Gastroesophageal sphincter (tissue), 4 donors: ENCODE results near the gene RERE. TPM values are rescaled to one million over a fixed set of nuclear protein-coding genes. Genes with fewer than 3 reads are reported as not detected.

Source experiments
- ATAC-seq: fragments of 150-250 bp; one replicate; pipeline ENCODE4 v1.9.1; 2016; ENCODE audit warnings: mild to moderate bottlenecking, moderate library complexity
- H3K27ac ChIP-seq, 4 donors: fragments of 200-600 bp; sonication (generic) in 3 of 4; 1 replicate in 3 of 4; 2 replicates in 1 of 4; pipeline ENCODE4 v1.5.1; 2016 to 2019
- H3K27me3 ChIP-seq: fragments of 200-600 bp; sonication (generic); one replicate; pipeline ENCODE4 v1.5.1; 2019
- H3K36me3 ChIP-seq, 2 donors: fragments of 200-600 bp; sonication (generic); one replicate each; pipeline ENCODE4 v1.5.1; 2019; ENCODE audit warnings: control low read depth in 1 of 2
- H3K4me1 ChIP-seq, 3 donors: fragments of 200-600 bp; sonication (generic); 1 replicate in 2 of 3; 2 replicates in 1 of 3; pipeline ENCODE4 v1.5.1; 2016 to 2019; ENCODE audit warnings: control low read depth in 2 of 3
- H3K4me3 ChIP-seq, 2 donors: fragments of 200-600 bp; sonication (generic); one replicate each; pipeline ENCODE4 v1.5.1; 2019; ENCODE audit warnings: mild to moderate bottlenecking in 1 of 2, moderate library complexity in 1 of 2
- H3K9me3 ChIP-seq, 3 donors: fragments of 200-600 bp; sonication (generic); one replicate each; pipeline ENCODE4 v1.5.1; 2017 to 2019; ENCODE audit warnings: control low read depth in 2 of 3
- EP300 ChIP-seq: sonication (generic); formaldehyde crosslinking; IDR thresholded peaks from one replicate; pipeline ENCODE4 v1.6.1; 2017; ENCODE audit warnings: antibody characterized with exemption, mild to moderate bottlenecking
- POLR2A ChIP-seq, 2 donors: fragments of 450-650 bp; IDR thresholded peaks; one replicate each; pipeline ENCODE4 v1.6.1; 2017; ENCODE audit warnings: antibody characterized with exemption in 2 of 2, mild to moderate bottlenecking in 2 of 2, moderate library complexity in 1 of 2
- POLR2AphosphoS5 ChIP-seq: sonication (generic); formaldehyde crosslinking; IDR thresholded peaks from one replicate; pipeline ENCODE4 v1.6.1; 2017; ENCODE audit warnings: antibody characterized with exemption
- WGBS, 2 donors: methylation state at CpG; one replicate each; pipeline ENCODE4 v1.1.5; 2018; ENCODE audit warnings: low coverage in 1 of 2; 5-methylcytosine and 5-hydroxymethylcytosine counted together
- total RNA-seq, 4 donors: library from RNA; depleted of rRNA; stranded (reverse); fragments of >200 nt; gene quantifications; one replicate each; pipeline ENCODE4 v1.1.0, GENCODE V29; 2016
- TF ChIP-seq, protein P1 (sequence below), 4 experiments: fragments of 200-600 bp in 2 of 4; fragments of 450-650 bp in 2 of 4; sonication (generic) in 1 of 4; IDR thresholded peaks; one replicate each; pipeline ENCODE4 v1.5.1; 2017 to 2019; ENCODE audit warnings: antibody characterized with exemption in 4 of 4, mild to moderate bottlenecking in 2 of 4, moderate library complexity in 2 of 4

RERE gene
- total RNA-seq, 4 donors from 2014 or later, result 112 to 212 (median 139) TPM

DNA sequence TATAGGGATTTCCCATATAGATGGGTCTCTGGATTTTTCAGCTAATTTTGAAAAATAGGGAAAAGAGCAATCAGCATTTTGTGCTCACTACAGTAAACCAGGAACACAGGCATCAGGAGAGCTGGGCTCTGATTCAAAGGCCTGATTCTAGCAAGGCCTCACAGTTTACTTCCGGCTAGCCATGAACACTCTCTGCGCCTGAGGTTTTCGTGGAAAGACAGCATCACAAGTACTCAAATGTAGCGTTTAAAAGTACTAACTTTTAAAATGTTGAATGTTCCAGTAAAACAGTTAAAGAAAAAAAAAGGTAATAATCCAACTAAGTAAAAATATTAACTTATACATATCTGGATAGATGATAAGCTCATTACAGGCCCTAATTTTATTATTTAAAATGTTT lies 379.0 kb downstream of the RERE start:
- Histone ChIP-seq H3K4me3 (no peak overlapping the region), H3K27ac (peak overlapping the region; percentile 54 to 79 (median 74)), H3K36me3 (peaks cover 0 to under 1% of the 10 kb centered on the region in 2 donors), H3K27me3 (no peaks in the 10 kb centered on the region), H3K4me1 (peaks cover 8 to 60% (median 18%) of the 10 kb centered on the region in 3 donors), H3K9me3 (no peaks in the 10 kb centered on the region)
- TF ChIP-seq POLR2A (IDR thresholded peaks at IDR 0.05) (no peak), EP300 (no peak), POLR2AphosphoS5 (no peak)
- TF ChIP-seq, protein P1, sequence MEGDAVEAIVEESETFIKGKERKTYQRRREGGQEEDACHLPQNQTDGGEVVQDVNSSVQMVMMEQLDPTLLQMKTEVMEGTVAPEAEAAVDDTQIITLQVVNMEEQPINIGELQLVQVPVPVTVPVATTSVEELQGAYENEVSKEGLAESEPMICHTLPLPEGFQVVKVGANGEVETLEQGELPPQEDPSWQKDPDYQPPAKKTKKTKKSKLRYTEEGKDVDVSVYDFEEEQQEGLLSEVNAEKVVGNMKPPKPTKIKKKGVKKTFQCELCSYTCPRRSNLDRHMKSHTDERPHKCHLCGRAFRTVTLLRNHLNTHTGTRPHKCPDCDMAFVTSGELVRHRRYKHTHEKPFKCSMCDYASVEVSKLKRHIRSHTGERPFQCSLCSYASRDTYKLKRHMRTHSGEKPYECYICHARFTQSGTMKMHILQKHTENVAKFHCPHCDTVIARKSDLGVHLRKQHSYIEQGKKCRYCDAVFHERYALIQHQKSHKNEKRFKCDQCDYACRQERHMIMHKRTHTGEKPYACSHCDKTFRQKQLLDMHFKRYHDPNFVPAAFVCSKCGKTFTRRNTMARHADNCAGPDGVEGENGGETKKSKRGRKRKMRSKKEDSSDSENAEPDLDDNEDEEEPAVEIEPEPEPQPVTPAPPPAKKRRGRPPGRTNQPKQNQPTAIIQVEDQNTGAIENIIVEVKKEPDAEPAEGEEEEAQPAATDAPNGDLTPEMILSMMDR (IDR thresholded peaks at IDR 0.05), result no peak
- WGBS, 2 donors, result 14 to 43% methylated on average over 4 of the region's 4 CpGs
- ATAC-seq, result peak; percentile 73

DNA sequence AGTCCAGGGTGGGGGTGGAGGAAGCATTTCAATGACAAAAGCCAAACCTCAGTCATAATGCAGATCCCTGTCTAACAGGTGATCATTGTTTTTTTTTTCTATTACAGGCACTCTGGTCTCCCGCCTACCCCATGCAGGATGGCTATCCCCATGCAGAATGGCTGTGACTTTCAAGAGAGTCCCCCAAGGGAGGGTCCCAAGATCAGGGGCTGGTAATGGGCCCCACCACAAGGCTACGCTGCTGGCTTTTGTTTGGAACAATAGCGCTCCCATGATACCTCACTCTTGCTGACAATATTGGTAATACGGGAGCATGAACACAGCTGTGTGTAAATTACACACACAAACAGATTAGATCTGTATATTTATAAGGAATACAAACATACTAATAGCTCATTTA lies 380.1 kb downstream of the RERE start:
- TF ChIP-seq POLR2A (IDR thresholded peaks at IDR 0.05) (no peak), POLR2AphosphoS5 (no peak), EP300 (no peak)
- TF ChIP-seq, protein P1 (IDR thresholded peaks at IDR 0.05), result no peak
- Histone ChIP-seq H3K27me3 (no peaks in the 10 kb centered on the region), H3K27ac (peak overlapping the region in 3 of 4 donors; percentile 36 to 75 (median 72)), H3K4me3 (no peak overlapping the region), H3K9me3 (no peaks in the 10 kb centered on the region), H3K4me1 (peaks cover 8 to 60% (median 18%) of the 10 kb centered on the region in 3 donors), H3K36me3 (no peaks in the 10 kb centered on the region)
- 87 to 100% methylated on average over 2 to 3 of the region's 4 CpGs for WGBS, 2 donors
- ATAC-seq, result no peak

DNA sequence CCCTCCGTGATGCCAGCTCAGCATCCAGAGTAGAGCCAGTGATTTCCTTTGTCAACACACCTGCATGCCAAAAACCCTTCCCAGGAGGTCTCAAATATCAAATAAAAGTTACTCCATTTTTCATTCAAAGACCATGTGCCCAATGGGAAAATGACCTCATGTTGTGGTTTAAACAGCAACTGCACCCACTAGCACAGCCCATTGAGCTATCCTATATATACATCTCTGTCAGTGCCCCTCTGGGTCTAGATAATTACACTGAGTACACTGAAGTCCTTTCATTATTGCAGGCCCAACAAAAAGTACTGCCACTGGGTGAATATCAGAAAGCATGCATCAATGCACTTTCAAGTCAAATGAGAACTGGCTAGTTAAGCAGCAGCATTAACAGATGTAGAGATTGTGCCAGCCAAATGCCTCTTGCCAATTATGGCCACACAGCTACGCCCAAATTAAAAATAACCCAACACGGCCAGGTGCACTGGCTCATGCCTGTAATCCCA lies 381.8 kb downstream of the RERE start:
- no peak for TF ChIP-seq POLR2A (IDR thresholded peaks at IDR 0.05)
- no peak for TF ChIP-seq POLR2AphosphoS5
- TF ChIP-seq, protein P1 (IDR thresholded peaks at IDR 0.05), result no peak
- TF ChIP-seq EP300, result no peak
- no peak overlapping the region for H3K4me3 ChIP-seq
- no peaks in the 10 kb centered on the region for H3K36me3 ChIP-seq
- 40 to 80% methylated on average over 2 of the region's 3 CpGs for WGBS, 2 donors
- H3K27me3 ChIP-seq, result no peaks in the 10 kb centered on the region
- ATAC-seq, result no peak
- peak overlapping the region in 2 of 4 donors; percentile 39 to 75 for H3K27ac ChIP-seq
- no peaks in the 10 kb centered on the region for H3K9me3 ChIP-seq
- peaks cover 8 to 58% (median 18%) of the 10 kb centered on the region in 3 donors for H3K4me1 ChIP-seq

DNA sequence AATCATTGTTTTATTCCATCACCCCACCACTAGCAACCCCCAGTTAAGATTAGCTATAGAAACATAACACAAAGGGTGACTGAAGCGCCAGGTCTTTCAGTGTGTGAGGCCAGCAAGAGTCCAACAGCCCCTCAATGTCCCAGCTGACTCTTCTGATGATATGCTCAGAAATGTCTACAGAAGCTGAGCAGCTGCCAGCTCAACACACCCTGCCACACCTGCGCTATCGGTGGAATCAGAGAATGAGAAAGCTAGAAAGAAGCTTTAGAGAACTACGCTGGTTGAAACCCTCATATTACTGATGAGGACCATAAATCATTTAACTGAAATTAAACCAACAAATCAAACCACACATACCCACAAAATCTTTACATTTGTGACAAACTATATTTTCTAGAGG lies 383.3 kb downstream of the RERE start:
- Histone ChIP-seq H3K27me3 (no peaks in the 10 kb centered on the region), H3K9me3 (no peaks in the 10 kb centered on the region), H3K4me3 (no peak overlapping the region), H3K36me3 (no peaks in the 10 kb centered on the region), H3K4me1 (peaks cover 3 to 46% (median 11%) of the 10 kb centered on the region in 3 donors), H3K27ac (no peak overlapping the region)
- TF ChIP-seq EP300, result no peak
- TF ChIP-seq, protein P1 (IDR thresholded peaks at IDR 0.05), result no peak
- TF ChIP-seq POLR2A (IDR thresholded peaks at IDR 0.05), result no peak
- no peak for TF ChIP-seq POLR2AphosphoS5
- 100% methylated on average over 1 of the region's 4 CpGs; no CpG with 5 or more reads in 1 of the 2 donors for WGBS, 2 donors
- ATAC-seq, result no peak

DNA sequence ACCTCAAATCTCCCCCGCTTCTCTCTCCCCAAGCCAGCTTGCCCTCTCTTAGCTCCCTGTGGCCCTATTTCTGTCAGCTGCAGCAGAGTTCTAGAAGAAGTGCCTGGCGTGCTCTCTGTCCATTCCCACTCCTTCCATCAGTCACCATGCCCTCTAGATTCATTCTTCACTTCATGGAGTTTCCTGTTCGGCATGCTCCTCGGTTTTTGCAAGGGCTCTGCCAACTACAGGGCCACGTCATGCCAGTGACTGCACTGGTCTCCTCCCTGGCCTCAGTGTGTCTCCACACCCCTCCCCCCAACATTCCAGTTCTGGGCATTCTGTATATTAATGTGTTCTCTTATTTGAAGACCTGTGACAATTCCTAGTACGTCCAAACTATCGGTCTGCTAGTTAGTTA lies 385.7 kb downstream of the RERE start:
- TF ChIP-seq, protein P1 (IDR thresholded peaks at IDR 0.05), result no peak
- TF ChIP-seq POLR2A (IDR thresholded peaks at IDR 0.05) (no peak), EP300 (no peak), POLR2AphosphoS5 (no peak)
- WGBS, 2 donors, result 81 to 87% methylated on average over 7 of the region's 7 CpGs
- no peak overlapping the region for H3K27ac ChIP-seq
- peaks cover 0 to 42% (median 0%) of the 10 kb centered on the region in 3 donors for H3K4me1 ChIP-seq
- H3K36me3 ChIP-seq, result no peaks in the 10 kb centered on the region
- ATAC-seq, result no peak
- no peaks in the 10 kb centered on the region for H3K9me3 ChIP-seq
- no peak overlapping the region for H3K4me3 ChIP-seq
- no peaks in the 10 kb centered on the region for H3K27me3 ChIP-seq
